GM18507 (cell line): ENCODE data around the gene TPM2.
A peak's percentile ranks its signal among the peaks of the same experiment; 100 is the strongest.

ENCODE experiments used
- DNase-seq: peaks from one replicate; pipeline ENCODE4 v3.0.0; 2011; ENCODE audit warnings: low read depth; ENCODE audit not compliant: insufficient read length; ENCODE audit errors: extremely low spot score
- FAIRE-seq: peaks from 2 replicates; lab custom pipeline; 2011; peaks lifted over from hg19 to GRCh38; lab: Jason Lieb, UNC

The TPM2 gene

GRCh38 chr9:35719546-35719945 is 29.8 kb upstream of the TPM2 start:
- FAIRE-seq (no peak), DNase-seq (no peak)

- FAIRE-seq = peak; percentile 56
- no peak for DNase-seq
These were observed 29.2 kb upstream of the TPM2 start for GRCh38 chr9:35718721-35719511.

GRCh38 chr9:35717132-35717870 is 27.6 kb upstream of the TPM2 start:
- FAIRE-seq (no peak), DNase-seq (no peak)

DNA sequence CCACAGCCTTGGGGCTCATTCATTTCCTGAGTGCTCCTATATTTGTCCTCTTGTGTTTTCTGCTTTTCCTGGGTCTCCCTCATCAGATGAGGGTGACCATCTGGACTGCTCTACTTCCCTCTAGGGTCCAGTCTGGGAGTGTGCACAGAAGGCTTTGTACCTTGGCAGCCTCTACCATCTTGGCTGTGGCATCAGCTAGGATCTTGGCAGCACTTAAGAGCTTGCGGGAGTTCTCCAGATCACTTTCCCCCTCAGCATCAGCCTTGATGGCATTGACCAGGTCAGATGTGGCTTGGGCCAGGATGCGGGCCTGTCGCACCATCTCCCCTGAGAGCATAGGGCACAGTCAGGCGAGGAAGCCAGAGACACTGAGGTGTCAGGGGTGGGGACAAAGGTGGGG is 26.5 kb upstream of the TPM2 start:
- DNase-seq (no peak), FAIRE-seq (no peak)

- DNase-seq (no peak), FAIRE-seq (no peak)
These were observed 25.0 kb upstream of the TPM2 start for GRCh38 chr9:35714579-35715252.

GRCh38 chr9:35714123-35714522 is 24.4 kb upstream of the TPM2 start:
- no peak for FAIRE-seq
- no peak for DNase-seq

DNA sequence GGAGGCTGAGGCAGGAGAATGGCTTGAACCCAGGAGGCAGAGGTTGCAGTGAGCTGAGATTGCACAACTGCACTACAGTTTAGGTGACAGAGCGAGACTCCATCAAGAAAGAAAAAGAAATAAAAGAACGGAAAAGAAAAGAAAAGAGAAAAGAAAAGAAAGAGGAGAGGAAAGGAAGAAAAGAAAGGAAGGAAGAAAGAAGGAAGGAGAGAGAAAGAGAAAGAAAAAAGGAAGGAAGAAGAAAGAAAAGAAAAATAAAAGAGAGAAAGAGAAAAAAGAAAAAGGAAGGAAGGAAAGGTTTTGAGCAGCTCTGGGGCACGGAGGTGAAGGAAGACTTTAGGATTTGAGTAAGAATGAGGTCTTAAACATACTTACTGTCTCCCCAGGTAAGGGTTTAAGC is 23.9 kb upstream of the TPM2 start:
- FAIRE-seq = no peak
- DNase-seq = no peak

DNA sequence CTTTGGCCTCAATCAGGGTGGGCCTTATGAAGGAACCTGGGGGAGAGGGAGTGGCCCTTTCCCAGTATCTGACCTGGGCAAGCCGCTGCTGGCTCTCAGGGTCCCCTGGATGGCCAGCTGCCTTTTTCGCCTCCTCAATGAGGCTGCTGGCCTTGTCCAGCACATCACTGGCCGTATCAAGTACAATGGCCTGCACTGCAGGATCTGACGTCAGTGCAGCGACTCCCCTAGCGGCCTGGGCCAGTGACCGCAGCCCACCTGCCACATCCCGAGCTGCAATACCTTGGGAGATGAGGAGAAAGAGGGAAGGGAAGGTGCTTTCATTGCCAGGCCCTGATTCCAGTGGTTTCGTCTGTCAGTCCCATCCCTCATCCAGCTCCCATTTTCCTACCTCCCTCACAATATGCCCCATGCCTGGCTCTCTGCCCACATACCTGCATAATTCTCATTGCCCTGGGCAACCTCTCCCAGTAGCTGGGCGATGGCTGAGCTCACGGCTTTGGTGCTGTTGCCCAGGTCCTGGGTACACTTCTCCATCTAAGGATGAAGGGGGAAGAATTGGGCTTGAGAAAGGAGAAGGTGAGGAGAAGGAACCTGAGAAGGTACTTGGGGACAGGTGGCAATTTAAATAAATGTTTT is 23.2 kb upstream of the TPM2 start:
- DNase-seq (no peak), FAIRE-seq (no peak)

GRCh38 chr9:35711501-35712428 is 22.0 kb upstream of the TPM2 start:
- DNase-seq = no peak
- FAIRE-seq = peak; percentile 12

DNA sequence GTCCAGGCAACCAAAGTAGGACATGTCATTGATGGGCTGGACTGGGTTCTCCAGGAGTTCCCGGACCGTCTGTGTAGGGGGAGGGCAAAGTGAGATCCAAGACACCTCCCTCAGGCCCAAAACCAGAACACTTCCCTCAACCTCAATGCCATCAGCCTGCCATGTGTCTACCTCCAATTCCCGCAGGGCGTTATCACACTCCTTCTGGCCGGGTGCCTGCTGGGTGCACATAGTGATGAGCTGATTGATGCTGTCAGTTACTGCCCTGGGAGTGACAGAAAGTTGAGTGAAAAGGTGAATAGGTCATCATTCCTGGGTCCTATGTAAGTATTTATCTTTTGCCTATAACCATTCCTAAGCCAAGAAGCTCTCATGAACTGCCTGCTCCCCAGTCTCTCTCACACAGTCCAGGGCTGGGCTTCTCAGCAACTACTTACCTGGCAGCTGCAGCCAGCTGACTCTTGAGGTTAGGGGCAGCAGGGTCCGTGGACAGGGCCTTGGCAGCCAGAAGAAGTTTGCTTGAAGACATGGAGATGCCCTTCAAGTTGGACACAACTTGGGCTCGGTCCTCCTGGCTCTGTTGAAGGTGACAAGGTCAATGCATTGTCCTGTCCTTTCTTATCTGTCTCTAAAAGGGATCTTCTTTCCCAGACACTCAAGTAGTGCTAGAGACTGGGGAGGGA is 21.2 kb upstream of the TPM2 start:
- DNase-seq (no peak), FAIRE-seq (no peak)

- no peak for DNase-seq
- FAIRE-seq = no peak
These were observed 18.4 kb upstream of the TPM2 start for GRCh38 chr9:35708146-35708545.

- DNase-seq (no peak), FAIRE-seq (no peak)
These were observed 17.2 kb upstream of the TPM2 start for GRCh38 chr9:35706951-35707350.

- FAIRE-seq (no peak), DNase-seq (no peak)
These were observed 16.2 kb upstream of the TPM2 start for GRCh38 chr9:35705836-35706430.

- DNase-seq = no peak
- FAIRE-seq = no peak
These were observed 15.6 kb upstream of the TPM2 start for GRCh38 chr9:35705372-35705771.

GRCh38 chr9:35703906-35704672 is 14.4 kb upstream of the TPM2 start:
- FAIRE-seq (no peak), DNase-seq (no peak)

DNA sequence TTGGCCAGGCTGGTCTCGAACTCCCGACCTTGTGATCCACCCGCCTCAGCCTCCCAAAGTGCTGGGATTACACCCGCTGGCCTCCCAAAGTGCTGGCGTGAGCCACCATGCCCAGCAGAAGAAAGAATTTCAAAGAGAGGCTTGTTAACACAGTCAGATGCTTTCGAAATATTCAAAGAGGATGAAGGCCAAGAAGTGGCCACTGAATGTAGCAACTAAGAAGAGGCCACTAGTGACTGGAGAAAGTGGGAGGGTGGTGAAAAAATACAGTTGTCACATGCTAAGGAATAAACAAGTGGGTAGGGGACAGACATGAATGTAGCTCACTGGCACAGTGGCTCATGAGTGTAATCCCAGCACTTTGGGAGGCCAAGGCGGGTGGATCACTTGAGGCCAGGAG is 13.0 kb upstream of the TPM2 start:
- DNase-seq = no peak
- no peak for FAIRE-seq

DNA sequence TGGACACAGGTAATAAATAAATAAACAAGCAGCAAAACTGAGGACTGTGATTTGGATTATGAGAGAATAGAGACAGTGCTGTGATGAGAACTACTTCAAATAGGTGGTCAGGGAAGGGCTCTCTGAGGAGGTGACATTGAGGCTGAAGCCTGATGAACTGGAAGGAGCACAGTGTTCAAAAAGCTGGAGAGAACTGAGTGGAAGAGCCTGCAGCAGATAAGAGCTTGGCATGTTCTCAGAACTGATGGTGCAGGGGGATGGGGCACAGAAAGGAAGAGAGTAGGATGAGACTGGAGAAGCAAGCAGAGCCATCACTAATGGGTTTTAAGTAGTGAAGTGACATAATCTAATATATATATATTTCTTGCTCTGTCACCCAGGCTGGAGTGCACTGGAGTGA is 11.2 kb upstream of the TPM2 start:
- DNase-seq (no peak), FAIRE-seq (no peak)

DNA sequence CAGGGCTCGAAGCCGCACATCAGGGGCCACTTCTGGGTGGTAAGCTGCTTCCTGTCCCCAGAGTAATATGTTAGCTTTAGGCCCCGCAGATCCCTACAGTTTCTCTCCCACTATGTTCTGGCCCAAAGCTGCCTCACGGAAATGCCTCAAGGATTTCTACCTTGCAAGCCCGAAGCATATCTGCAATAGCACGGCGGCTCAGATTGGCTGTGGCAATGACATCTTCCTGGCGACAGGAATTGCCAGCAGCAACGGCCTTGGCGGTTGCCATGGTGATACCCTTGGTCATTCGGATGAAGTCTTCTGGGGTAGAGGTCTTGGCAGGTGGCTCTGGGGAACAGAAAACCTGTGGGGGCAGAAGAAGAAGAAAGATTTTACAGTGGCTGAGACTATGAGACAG is 10.3 kb upstream of the TPM2 start:
- DNase-seq (no peak), FAIRE-seq (no peak)
